GM04503 (cell line): Measurements from ENCODE around the gene MPO.

ENCODE experiments used
- DNase-seq: peaks from one replicate; pipeline ENCODE4 v3.0.0-alpha.2; 2012; ENCODE audit warnings: low read depth

The MPO gene

GRCh38 chr17:58278661-58279015 lies 2.1 kb downstream of the MPO start:
- no peak for DNase-seq

GRCh38 chr17:58277802-58278595 lies 2.7 kb downstream of the MPO start:
- no peak for DNase-seq

- DNase-seq: no peak
Observed at GRCh38 chr17:58277107-58277801, 3.5 kb downstream of the MPO start.

- DNase-seq: no peak
Observed at GRCh38 chr17:58276423-58276822, 4.3 kb downstream of the MPO start.

GRCh38 chr17:58275417-58275816 lies 5.3 kb downstream of the MPO start:
- no peak for DNase-seq

GRCh38 chr17:58273453-58274104 lies 7.2 kb downstream of the MPO start:
- no peak for DNase-seq

- DNase-seq: no peak
Observed at GRCh38 chr17:58272367-58273280, 8.1 kb downstream of the MPO start.

- DNase-seq: no peak
Observed at GRCh38 chr17:58271216-58271931, 9.4 kb downstream of the MPO start.

GRCh38 chr17:58270476-58271215 lies 10.1 kb downstream of the MPO start:
- no peak for DNase-seq

GRCh38 chr17:58269557-58270291 lies 11.0 kb downstream of the MPO start:
- no peak for DNase-seq

GRCh38 chr17:58268774-58269556 lies 11.8 kb downstream of the MPO start:
- DNase-seq: no peak

- DNase-seq: no peak
Observed at GRCh38 chr17:58268326-58268725, 12.4 kb downstream of the MPO start.

- no peak for DNase-seq
Observed at GRCh38 chr17:58267347-58268324, 13.1 kb downstream of the MPO start.

GRCh38 chr17:58265902-58266875 lies 14.5 kb downstream of the MPO start:
- DNase-seq: no peak

- no peak for DNase-seq
Observed at GRCh38 chr17:58265271-58265670, 15.5 kb downstream of the MPO start.

GRCh38 chr17:58264407-58265103 lies 16.2 kb downstream of the MPO start:
- DNase-seq: no peak
